Measurements from ENCODE around the gene PNPLA7.

DNA sequence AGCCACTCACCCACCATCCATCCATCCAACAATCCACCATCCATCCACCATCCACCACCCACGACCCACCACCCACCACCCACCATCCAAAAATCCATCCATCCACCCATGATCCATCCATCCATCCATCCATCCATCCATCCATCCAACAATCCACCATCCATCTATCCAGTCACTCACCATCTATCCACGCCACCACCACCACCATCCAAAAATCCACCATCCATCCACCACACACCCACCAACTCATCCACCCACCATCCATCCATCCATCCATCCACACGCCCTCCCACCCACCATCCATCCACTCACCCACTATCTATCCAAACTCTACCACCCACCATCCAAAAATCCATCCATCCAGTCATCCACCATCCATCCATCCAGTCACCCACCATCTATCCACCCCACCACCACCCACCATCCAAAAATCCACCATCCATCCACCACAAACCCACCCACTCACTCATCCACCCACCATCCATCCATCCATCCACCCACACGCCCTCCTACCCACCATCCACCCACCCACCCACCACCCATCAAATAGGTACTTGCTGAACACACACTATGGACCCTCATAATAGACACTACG, 19.5 kb upstream of the PNPLA7 start:
- TF ChIP-seq, protein P1, sequence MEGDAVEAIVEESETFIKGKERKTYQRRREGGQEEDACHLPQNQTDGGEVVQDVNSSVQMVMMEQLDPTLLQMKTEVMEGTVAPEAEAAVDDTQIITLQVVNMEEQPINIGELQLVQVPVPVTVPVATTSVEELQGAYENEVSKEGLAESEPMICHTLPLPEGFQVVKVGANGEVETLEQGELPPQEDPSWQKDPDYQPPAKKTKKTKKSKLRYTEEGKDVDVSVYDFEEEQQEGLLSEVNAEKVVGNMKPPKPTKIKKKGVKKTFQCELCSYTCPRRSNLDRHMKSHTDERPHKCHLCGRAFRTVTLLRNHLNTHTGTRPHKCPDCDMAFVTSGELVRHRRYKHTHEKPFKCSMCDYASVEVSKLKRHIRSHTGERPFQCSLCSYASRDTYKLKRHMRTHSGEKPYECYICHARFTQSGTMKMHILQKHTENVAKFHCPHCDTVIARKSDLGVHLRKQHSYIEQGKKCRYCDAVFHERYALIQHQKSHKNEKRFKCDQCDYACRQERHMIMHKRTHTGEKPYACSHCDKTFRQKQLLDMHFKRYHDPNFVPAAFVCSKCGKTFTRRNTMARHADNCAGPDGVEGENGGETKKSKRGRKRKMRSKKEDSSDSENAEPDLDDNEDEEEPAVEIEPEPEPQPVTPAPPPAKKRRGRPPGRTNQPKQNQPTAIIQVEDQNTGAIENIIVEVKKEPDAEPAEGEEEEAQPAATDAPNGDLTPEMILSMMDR (IDR thresholded peaks at IDR 0.05): no peak
- TF ChIP-seq POLR2A (IDR thresholded peaks at IDR 0.05) (no peak), EP300 (IDR thresholded peaks at IDR 0.05) (no peak)
